ENCODE measurements around the gene ADCY3. TPM values are rescaled to one million over a fixed set of nuclear protein-coding genes. Genes with fewer than 3 reads are reported as not detected.
A peak's percentile ranks its signal among the peaks of the same experiment; 100 is the strongest.

The ADCY3 gene
- total RNA-seq, 1 experiment from 2014 or later: 71.1 TPM

GRCh38 chr2:24792874-24793760 lies 126.9 kb downstream of the ADCY3 start, which contains the start of the genes CENPO and PTRHD1 (continued):
- peak; percentile 19; the same call in 1 of the 2 replicates for TF ChIP-seq CBX3 (IDR thresholded peaks at IDR 0.05; ENCODE audit: low read depth)
- no peak for TF ChIP-seq CEBPB (IDR thresholded peaks at IDR 0.05; ENCODE audit: low read depth)
- peak; percentile 87 for TF ChIP-seq POLR2A (IDR thresholded peaks at IDR 0.05; ENCODE audit: borderline replicate concordance, extremely low read depth, insufficient read depth, insufficient read length)
- TF ChIP-seq ATF3 (IDR thresholded peaks at IDR 0.05): no peak
- peak; percentile 82 for TF ChIP-seq POLR2AphosphoS5 (IDR thresholded peaks at IDR 0.05; ENCODE audit: low read depth, low read length)
- TF ChIP-seq FOSL1 (IDR thresholded peaks at IDR 0.05; ENCODE audit: low read depth): no peak

- Histone ChIP-seq H3K27ac (ENCODE audit: low read depth, low read length) (peak overlapping the region; percentile 91), H3K9ac (ENCODE audit: low read length) (peak overlapping the region; percentile 92), H3K36me3 (ENCODE audit: control insufficient read depth in 1 of 2, insufficient read depth in 2 of 2, low read length in 2 of 2) (peaks cover 0 to 18% of the 10 kb centered on the region in 2 experiments; a peak in 1 of 4 replicates), H4K20me1 (ENCODE audit: insufficient read depth) (no peaks in the 10 kb centered on the region), H3K9me3 (ENCODE audit: control insufficient read depth in 1 of 2, insufficient read depth in 1 of 2, low read depth in 1 of 2, low read length in 2 of 2) (no peaks in the 10 kb centered on the region), H3K79me2 (ENCODE audit: insufficient read depth, low read length) (peaks cover 42% of the 10 kb centered on the region), H2AFZ (ENCODE audit: low read depth, low read length, poor library complexity, severe bottlenecking) (peak overlapping the region; percentile 55), H3K4me1 (ENCODE audit: control insufficient read depth in 1 of 2, insufficient read depth in 2 of 2, low read length in 2 of 2) (peaks cover 12 to 34% of the 10 kb centered on the region in 2 experiments), H3K4me3 (replicated peaks in 1 of 2; ENCODE audit: low read depth in 1 of 2, low read length in 2 of 2) (peak overlapping the region; percentile 59 to 97), H3K27me3 (ENCODE audit: insufficient read depth, low read length) (no peaks in the 10 kb centered on the region), H3K9me2 (ENCODE audit: insufficient read depth) (no peaks in the 10 kb centered on the region), H3K4me2 (ENCODE audit: low read length) (peak overlapping the region; percentile 83)
- RAD21 ChIA-PET (ENCODE audit: low non-redundant PET in 1 of 2, low total read pairs in 2 of 2, uncharacterized antibody in 2 of 2, unreplicated experiment in 2 of 2): interaction anchor here in 1 of 2 experiments (0.6 to 1.4 kb wide), 2 partner anchors 27 to 35 kb away, joined by 3 to 5 read pairs; no protein-coding TSS in a partner anchor
- TF ChIP-seq TCF7L2 (IDR thresholded peaks at IDR 0.05; ENCODE audit: borderline replicate concordance, extremely low read depth, insufficient read depth, insufficient read length) (no peak), CBX3 (IDR thresholded peaks at IDR 0.05; ENCODE audit: low read depth) (0 out of 2 replicates have a peak, but pooled peaks have one; percentile 25), JUND (IDR thresholded peaks at IDR 0.05) (no peak)
- POLR2A ChIA-PET: no interaction called here
- CTCF ChIA-PET: interaction anchor here (1.1 to 1.6 kb wide), 4 partner anchors 18 to 370 kb away, joined by 3 to 6 read pairs (median 5); no protein-coding TSS in a partner anchor
- TSS peak; percentile 87 for BruUV-seq (replicated peaks)
- intact Hi-C loops (cut with micrococcal nuclease): loop anchor here (2.0 kb wide), 1 partner anchor 302 kb away; the partner anchor contains the start of gene NCOA1
- DNase-seq (ENCODE audit: low read depth, low spot score): no peak
- no peak for ATAC-seq
Observed at GRCh38 chr2:24792542-24792873, 127.5 kb downstream of the ADCY3 start.

Data from HCT116 (cell line).